HG03060 (cell line): ENCODE data around the gene NCOA1.
"Not testable (repeated sequence)": the region's sequence is repeated elsewhere in the genome, so short reads cannot be mapped to it uniquely, and the experiment has no call there.

Experiments
- ATAC-seq: cut with Tn5 transposase; IDR thresholded peaks from one replicate; pipeline ENCODE4 v1.9.1; 2021; ENCODE audit warnings: low read depth, moderate number of reproducible peaks; ENCODE audit not compliant: unreplicated experiment

The NCOA1 gene

DNA sequence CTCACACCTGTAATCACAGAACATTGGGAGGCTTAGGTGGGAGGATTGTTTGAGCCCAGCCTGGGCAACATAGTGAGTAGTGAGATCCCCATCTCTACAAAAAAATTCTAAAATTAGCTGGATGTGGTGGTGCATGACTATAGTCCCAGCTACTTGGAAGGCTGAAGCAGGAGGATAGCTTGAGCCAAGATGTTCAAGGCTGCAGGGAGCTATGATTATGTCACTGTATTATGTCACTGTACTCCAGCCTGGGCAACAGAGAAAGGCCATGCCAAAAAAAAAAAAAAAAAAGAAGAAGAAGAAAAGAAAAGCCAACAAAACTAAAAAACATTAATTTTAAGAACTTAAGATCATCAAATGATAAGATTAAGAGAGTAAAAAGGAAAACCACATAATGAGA is 17.4 kb upstream of the NCOA1 start:
- ATAC-seq: no peak

DNA sequence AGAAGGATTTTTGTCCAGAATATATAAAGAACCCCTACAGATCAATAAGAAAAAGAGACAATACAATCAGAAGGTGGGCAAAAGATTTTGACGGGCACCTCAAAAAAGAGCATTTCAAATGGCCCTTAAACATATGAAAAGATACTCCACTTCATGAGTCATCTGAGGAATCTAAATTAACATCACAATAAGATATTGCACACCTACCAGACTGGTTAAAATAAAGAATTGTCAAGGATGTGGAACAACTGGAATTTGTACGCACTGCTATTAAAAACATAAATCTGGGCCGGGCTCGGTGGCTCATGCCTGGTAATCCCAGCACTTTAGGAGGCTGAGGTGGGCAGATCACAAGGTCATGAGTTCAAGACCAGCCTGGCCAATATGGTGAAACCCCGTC is 17.0 kb upstream of the NCOA1 start:
- ATAC-seq: no peak

- ATAC-seq: no peak
Observed at GRCh38 chr2:24477229-24477628, 13.8 kb upstream of the NCOA1 start.

DNA sequence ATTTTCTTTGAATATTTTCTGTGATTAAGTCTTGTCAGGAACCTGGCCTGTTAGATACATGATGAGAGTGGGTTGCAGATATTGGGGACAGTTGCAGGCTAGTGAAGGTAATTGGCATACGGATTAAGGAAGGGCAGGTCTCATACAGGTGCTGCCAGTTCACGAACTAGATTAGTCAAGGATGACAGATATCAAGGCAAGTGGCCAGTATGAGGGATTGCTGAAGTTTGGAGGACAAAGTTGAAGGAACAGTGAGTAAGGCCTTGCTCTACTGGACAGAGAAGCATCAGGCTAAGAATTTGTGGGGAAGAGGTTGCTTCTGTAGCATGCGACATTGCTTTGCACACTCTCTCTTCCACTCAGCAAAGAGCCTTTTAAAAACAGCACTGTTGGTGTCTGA is 12.8 kb upstream of the NCOA1 start:
- ATAC-seq: no peak

GRCh38 chr2:24480245-24480644 is 10.8 kb upstream of the NCOA1 start:
- no peak for ATAC-seq

- no peak for ATAC-seq
Observed at GRCh38 chr2:24482251-24482971, 8.6 kb upstream of the NCOA1 start.

DNA sequence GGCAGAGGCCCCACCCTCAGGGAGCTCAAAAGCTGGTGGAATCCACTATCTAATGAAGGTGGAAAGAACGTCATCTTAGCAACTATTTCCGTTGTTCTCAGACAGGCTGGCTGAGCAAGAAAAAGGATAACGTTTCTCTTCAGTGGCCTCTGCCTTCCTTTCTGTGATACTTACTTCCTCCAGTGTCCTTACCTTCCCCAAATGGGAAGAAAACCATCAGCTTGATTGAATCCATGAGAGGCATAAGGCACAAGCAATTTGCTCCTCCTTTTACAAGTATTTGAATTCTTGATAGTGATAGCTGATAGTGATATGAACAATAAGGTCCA is 8.1 kb upstream of the NCOA1 start:
- no peak for ATAC-seq

DNA sequence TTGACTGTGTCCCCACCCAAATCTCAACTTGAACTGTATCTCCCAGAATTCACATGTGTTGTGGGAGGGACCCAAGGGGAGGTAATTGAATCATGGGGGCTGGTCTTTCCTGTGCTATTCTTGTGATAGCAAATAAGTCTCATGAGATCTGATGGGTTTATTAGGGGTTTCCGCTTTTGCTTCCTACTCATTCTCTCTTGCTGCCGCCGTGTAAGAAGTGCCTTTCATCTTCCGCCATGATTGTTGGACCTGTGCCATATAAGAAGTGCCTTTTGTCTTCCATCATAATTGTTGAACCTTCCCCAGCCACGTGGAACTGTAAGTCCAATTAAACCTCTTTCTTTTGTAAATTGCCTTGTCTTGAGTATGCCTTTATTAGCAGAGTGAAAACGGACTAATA is 6.4 kb upstream of the NCOA1 start:
- not testable (repeated sequence) for ATAC-seq

DNA sequence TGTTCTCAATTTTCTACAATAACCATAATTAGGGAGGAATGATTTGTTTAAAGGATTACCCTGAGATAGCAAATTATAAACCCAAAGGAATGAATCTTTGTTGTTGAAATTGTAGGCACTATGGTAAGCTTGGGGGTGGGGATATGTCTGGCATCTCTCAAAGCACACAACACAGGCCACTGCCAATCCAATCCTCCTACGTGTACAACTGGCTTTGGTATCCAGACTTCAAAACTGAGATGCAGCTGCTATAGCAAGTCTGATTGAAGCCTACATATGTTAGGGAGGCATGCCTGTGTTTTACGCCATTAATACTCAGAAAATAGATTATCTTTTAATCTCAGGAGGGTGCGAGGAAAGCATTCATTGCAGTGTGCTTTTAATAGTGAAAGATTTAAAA is 5.9 kb upstream of the NCOA1 start:
- ATAC-seq: no peak

DNA sequence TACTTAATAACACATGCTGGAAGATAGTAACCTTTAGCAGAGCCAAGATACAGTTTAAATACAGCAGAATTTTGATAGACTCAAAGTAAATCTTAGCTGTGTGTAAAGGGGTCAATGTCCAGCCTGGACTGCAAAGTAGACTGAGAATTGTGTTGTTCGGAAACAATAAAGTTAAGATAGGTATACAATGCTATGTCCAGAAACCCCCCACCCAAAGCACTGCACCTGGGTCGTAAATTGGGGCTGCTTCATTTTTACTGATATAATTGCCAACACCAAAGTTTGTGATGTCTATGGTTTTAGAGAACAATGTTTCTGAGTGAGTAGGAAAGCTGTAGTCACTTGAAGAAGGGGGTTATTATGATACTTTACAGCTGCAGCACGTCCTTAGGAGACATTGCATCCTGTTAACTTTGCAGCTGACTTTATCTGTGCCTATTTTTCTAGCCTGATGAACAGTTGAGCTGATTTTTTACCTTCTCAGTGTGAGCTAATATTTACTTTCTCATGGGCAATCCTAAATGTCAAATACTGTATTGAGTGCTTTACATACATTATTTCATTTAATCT is 4.3 kb upstream of the NCOA1 start:
- no peak for ATAC-seq

DNA sequence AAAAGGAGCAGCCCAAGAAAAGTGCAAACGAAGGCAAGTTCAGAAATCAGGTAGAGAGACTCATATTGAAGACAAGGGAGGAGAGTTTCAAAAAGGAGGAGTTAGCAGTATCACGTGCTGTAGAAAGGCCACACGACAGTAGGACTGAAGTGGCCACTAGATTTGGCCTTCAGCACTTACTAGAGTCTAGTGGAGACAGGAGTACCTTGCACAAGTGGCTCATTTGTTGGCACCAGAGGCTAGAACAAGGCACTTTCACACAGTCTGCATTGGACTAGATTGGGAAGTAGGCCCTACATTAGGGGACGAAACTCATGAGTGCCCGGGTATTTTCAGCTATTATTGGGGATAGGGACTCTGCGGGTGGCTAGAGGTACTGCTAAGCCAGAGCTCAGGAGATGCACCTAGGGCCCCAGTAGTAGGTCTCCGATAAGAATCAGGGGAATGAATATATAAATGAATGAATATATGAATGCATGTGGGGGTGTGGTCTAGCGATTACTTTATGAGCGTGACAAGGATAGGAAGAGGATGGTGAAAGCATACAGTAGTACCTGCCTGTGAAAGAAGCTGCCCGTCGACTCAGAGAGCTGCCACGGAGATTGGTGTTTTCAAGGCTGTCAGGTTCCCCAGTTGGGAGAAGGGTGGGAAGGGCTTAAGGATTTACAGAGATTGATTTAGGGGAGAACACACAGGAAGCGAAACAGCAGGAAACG is 1.4 kb upstream of the NCOA1 start:
- ATAC-seq: no peak

GRCh38 chr2:24490181-24490689 is 819 bp upstream of the NCOA1 start:
- ATAC-seq: no peak

GRCh38 chr2:24491542-24492420 is 727 bp downstream of the NCOA1 start:
- peak; percentile 13 for ATAC-seq

GRCh38 chr2:24492421-24493279 is 1.6 kb downstream of the NCOA1 start:
- no peak for ATAC-seq

DNA sequence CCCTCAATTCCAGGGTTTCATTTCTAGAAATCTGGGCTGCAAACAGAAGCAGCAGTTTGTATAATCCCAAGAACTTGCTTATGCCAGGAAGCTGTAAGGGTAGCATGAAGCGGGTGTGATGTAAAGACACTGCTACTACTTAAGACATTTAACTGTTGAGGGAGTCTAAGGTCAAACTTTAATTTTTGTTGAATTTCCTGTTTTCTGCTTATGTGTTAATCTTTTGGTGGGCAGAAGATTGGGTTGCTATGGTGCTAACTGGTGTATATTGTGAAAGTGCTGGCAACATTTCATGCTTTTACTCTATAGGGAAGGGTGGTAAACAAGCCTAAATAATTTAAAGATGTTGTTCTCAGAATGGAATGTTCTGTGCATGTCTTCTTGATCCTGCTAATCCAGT is 2.7 kb downstream of the NCOA1 start:
- no peak for ATAC-seq

- ATAC-seq: no peak
Observed at GRCh38 chr2:24494410-24494809, 3.4 kb downstream of the NCOA1 start.

DNA sequence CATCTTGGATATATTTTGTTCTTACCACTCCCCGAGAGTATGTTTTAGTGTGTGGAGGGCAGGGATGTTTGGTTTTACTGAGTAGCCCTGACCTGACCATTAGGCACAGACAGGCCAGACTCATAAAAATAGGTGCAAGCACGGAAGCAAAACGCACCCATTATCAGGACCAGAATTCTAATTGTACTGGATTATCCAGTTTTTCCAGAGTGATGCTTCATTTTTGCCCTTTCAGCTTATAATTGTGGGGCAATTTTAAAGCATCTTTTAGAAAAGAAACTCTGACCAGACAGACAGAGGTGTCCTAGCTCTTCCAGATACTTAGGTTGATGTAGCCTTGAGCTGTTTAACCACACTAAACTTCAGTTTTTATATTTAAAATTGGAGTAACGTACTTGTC is 4.4 kb downstream of the NCOA1 start:
- ATAC-seq: no peak

GRCh38 chr2:24496959-24497358 is 5.9 kb downstream of the NCOA1 start:
- ATAC-seq: no peak

- ATAC-seq: no peak
Observed at GRCh38 chr2:24497685-24498084, 6.6 kb downstream of the NCOA1 start.

GRCh38 chr2:24498121-24498520 is 7.1 kb downstream of the NCOA1 start:
- ATAC-seq: no peak
